DMS114 treated with DMSO at 0.1 percent for 48 hours (cell line): Measurements from ENCODE around the gene CRABP2.

Experiments used
- DNase-seq: peaks from one replicate; lab custom pipeline; 2025; ENCODE audit not compliant: unreplicated experiment; lab: John Stamatoyannopoulos, UW

CRABP2 gene

DNA sequence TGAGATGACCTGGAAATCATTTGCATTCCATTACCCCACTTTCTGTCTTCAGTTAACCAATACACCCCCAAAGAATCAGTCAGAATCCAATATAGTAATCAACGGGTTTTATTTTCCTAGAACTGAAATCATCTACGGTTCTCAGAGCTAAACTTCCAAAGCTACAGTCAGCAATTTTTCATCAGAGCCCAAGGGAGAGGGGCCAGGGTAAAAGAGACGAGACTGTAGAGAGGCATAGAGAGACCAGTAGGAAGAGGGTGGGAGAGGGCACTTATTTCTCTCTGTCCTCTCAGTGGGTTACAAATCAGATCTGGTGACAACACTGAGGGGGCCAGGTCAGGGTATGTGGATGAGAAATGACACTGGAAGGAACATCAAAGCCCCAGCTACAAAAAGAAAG, 36.6 kb upstream of the CRABP2 start:
- DNase-seq: no peak

DNA sequence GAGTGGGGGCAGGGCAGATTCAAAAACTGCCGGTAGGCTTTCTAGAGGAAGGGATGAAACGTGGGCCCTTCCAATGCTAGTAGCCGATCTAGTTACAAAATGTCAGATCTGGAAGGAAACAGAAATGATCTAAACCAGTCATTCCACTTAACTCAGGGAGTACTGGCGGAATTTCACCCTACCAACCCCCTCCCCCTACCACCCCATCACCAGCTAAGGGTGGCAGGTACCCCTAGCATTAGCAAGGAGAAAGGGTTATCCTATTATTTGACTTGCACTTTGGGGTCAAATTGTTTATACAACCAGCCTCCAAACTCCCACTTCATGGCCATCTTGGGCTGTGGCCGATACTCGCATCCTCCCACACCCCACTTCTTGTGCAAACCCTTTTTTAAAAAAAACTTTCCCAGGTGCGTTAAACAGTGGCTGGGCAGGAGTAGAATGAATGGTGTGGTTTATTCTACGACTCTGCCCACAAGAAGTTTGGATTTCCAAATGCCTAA, 36.1 kb upstream of the CRABP2 start:
- no peak for DNase-seq

DNA sequence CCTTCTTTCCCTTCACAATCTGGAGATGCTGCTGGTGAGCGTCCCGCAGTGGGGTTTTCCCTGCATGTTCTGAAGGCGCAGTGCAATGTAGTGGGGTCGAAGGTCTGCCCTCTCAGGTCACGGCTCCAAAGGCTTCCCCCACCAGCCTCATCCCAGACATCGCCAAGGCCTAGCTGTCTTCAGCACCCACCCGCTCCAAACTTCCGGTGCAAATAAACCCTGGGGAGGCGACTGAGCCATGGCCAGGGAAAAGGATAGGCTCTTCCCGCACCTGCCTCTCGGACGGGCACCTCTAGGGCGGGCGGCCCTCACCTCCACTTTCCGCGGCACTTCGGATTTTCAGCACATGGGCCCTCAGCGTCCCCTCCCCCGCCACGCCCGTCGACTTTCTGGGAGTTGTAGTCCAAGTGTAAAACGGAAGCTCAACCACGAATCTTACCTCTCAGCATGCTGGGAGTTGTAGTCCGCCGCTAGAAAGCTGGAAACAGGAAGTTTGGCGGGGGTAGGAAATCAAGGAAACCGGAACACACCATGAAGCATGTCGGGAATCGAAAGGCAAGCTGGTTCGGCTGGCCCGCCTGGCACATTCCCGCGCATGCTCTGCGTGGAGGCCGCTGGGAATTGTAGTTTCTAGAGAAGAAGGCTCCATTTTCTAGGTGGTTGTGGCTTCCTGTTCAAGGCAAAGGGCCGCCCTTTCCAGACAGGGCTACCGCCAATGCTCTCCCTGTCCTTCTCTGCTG, 35.5 kb upstream of the CRABP2 start, which contains the start of gene MRPL24:
MRPL24 (minus strand) TSS at position 348 of the 740 bp plus-strand sequence. CDS start 2,384 bp downstream, outside the sequence.
- DNase-seq: peak; percentile 100

DNA sequence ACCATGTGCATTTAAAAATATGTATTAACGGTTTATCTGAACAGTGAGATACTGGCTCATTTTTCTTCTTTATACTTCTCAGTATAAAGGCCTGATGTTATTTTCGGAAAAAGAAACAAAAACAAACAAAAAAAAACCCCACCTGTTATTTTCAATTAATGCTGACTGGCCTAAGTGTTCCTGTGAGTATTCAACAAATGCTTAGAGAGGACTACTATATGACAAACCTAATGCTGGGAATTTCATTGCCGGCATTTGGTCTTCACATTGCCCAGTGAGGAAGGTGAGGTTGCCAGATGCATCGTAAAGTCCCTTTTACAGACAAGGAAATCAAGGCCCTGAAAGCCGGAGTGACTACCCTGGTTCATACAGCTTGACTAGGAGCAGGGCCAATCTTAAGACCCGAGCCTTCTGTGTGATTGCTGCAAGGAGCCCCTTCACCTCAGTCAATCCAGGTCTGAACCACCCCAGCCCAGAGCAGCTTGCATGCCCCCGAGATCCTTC, 34.9 kb upstream of the CRABP2 start:
- no peak for DNase-seq

DNA sequence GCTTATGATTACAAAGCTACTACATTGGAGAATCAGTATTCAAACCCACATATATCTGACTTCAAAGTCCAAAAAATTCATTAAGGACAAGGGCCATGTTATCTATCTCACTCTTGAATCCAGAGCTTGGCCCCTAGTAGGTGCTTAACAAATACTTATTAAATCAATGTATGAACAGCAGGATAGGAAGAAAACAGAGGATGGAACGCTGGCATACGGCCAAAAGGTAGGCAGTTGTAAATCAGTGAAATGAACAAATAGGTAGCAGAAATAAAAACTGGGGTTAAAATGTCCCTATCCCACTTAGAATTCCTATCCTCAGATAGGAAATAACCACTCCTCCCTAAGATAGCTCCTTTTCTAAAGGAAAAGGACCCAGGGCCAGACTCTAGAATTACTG, 33.5 kb upstream of the CRABP2 start:
- no peak for DNase-seq

DNA sequence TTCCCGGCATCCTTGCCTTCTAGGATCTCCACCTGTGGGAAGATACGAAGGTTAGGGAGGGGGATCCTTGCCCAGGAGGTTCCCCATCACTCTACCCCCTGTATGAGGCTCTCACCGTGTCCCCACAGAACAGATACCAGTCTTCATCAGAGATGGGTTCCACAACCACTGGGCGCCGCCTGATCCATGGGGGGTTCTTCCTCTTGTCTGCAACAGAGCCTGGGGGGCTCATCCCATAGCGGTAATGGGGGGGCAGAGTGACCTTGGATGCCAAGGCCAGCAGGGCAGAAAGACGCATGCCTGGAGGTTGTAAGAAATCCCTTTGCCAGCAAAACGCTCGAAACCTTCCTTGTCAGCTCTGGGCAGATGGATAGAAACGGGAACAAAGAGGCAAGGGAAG, 33.0 kb upstream of the CRABP2 start:
- DNase-seq: no peak

DNA sequence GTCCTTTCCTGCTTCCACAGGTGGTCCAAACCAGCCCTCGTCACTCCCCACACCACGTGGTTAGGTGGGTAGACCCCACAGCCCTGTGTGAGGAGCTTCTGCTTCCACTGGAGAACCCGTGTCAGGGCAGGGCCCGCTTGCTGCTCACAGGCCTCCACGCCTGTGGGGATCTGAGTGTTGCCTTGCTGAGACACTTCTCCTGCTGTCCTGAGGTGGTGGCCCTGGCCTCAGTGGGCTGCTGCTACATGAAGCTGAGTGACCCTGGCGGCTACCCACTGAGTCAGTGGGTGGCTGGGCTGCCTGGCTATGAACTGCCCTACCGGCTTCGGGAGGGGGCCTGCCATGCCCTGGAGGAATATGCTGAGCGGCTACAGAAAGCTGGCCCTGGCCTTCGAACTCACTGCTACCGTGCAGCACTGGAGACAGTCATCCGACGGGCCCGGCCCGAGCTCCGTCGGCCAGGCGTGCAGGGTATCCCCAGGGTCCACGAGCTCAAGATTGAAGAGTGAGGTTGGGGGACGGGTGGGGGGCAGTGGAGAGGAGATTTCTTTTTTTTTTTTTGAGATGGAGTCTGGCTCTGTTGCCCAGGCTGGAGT, 28.7 kb upstream of the CRABP2 start:
- no peak for DNase-seq

DNA sequence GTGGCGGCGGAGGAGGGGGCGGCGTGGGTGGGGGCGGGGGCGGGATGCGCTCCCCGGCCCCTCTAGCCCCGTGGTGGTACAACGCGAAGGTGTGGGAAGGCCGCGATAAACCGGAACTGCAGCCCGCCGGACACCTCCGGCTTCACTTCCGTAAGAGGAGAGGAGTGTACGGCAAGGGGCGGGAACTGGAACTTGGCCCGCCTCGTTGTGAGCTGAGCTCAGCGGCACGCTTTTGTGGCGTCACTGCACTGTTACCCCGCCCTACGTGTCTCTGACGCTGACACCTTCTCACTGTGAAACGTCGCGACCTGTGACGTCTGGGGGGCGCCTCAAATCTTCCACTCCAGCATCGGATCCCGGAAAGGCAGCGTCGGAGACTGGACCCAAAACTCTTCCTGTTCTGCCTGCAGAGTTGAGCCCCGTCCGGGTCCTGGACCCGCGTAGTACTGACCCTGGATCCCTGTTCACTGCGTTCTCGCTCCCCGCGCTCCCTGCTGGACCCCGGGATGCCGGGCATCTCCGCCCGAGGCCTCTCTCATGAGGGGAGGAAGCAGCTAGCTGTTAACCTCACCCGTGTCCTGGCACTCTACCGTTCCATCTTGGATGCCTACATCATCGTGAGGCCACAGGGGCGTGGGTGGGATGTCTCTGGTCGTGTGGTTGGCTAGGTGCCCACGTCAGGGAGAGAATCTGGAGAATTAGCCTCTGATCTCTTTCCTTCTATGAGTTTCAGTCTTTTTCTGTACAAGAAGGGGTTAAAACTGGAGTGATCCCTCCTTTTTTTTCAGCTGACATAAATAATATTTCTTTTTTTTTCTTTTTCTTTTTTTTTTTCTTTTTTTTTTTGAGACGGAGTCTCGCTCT, 23.4 kb upstream of the CRABP2 start, which contains the start of gene ISG20L2:
ISG20L2 (minus strand) TSS at position 168 of the 864 bp plus-strand sequence. CDS start 1,114 bp downstream, outside the sequence.
- peak; percentile 99 for DNase-seq

DNA sequence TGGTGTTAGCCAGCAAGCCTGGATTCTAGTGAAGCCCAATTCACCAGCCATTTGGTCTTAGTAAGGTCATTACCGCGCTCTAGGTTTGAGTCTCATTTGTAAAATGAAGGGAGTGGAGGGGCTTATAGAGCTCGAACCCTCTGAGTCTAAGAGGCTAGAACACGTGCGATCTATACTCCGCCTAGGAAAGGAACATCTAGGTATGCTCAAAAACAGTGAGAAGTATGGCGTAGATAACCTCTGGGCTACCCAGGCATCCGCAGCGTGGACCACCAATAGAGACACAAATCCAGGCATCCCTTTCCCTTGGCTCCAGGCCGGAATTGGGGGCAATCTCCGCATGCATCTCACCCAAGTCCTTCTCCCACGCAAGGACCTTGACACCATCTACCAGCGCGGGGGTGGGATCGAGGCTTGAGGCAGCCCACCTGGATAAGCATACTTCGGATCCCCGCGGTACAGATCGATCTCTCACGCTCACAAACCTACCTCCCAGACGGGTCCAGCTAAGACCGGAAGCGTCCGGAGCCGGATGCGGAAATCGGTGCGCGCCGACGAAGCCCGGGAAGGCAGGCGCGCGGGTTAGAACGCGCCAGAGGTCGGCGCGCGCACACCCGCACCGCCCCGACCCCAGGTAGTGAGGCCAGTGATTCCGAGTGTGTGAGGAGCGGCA, 22.7 kb upstream of the CRABP2 start, which contains the start of gene METTL25B:
METTL25B (plus strand) TSS at position 544 of the 673 bp plus-strand sequence. CDS start 636 bp downstream, outside the sequence.
- peak; percentile 85 for DNase-seq

DNA sequence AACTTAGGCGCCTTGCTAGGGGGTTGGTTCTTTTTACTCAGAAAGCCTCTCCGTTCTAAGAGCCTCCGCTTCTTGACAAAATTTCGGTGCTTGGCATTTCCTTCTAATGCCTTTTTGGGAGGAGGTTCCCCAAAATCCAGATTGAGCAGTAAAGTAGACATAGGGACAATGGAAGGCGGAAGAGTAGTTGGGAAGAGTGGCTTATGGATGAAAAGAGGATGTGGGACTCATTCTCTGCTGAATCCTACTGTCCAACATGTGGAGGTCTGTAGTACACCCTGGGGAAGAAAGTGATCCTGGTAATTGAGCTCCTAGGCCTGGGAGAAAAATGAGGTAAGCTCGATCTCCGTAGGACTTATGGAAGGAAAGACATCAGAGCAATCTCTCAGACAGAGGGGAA, 22.1 kb upstream of the CRABP2 start:
- DNase-seq: no peak

DNA sequence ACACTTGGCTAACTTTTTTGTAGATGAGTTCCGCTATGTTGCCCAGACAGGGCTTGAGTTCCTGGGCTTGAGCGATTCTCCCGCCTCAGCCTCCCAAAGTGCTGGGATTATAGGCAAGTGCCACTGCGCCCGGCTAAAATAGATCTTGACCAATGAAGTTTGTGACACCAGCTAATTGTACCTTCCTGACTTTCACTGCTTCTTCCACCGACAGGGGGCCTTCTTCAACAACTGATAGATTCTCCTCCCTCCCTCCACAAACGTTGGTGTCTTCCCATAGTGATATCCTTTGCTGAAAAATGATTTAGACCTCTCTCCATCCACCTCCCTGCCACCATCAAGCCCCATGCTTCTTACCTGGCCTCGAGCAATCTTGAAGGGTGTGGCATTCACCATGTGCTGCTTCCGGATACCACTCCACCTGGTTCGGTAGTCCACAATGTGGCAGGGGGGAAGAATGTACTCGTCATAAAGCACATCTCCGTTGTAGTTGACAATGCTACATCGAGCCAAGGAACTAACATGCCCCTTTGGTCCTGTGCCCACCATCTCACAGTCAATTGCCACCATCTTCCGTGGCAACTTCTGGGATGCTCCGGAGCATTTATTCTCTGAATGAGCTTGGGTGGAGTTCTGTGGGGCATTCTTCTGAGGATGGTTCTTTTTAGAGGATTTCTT, 21.3 kb upstream of the CRABP2 start:
- DNase-seq: peak; percentile 81

DNA sequence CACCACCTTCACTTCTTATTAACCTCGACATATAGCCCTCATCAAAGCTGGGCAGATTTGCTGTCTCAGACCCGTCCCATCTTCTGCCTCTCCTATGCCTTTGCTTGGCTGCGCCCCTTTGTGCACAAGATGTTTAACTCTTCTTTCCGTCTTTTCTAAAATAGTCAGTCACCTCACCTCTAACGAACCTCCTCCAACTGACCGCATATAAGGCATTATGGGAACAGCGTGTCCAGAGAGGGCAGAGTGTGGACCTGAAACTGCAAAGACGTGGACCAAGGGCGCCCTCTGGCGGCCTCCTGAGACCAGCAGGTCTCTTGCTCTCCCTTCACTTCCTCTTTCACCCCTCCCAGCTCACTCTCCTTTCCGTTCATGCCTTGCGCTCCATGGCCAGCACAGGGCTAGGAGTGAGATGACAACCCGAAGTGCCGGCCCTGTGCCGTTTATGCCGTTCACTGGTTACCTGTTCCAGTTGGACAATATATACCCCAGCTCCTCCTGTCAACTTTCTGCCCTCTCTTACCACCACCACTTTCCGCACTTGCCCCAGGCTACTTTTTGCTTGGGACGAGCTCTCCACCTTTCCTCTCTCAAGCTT, 20.4 kb upstream of the CRABP2 start:
- peak; percentile 98 for DNase-seq

DNA sequence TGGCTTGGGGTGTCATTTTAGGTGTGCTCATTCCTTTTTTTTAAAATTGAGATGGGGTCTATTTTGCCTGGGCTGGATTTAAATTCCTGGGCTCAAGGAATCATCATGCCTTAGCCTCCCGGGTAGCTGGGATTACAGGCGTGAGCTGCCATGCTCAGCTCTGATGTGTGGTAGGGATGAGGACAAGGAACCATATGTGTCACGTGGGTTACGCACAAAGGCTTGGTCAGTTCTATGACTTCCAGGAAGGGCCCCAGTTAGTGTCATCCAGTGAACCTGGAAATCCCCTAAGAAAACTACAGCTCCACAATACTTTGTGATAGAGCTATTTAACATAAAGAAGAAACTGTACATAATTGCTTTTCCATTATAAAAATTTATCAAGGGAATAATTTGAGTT, 16.2 kb upstream of the CRABP2 start:
- DNase-seq: no peak

DNA sequence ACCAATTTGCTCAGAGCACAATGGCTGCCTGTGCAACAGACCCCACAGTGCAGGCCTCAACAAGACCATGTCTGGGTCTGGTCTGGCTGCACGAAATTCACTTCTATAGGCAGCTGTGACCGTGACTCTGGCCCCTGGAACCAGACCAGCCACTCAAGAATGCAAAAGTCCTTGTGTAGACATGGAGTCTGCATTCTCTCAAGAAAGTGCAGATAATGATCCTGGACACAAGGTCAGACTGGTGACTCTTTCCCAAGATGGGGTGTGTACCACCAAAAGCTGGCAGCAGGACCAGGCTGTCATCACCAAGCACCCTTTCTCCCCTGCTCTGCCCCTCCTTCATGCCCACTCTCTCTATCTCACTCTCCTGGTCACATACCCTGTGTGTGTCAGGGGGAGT, 15.7 kb upstream of the CRABP2 start:
- no peak for DNase-seq

DNA sequence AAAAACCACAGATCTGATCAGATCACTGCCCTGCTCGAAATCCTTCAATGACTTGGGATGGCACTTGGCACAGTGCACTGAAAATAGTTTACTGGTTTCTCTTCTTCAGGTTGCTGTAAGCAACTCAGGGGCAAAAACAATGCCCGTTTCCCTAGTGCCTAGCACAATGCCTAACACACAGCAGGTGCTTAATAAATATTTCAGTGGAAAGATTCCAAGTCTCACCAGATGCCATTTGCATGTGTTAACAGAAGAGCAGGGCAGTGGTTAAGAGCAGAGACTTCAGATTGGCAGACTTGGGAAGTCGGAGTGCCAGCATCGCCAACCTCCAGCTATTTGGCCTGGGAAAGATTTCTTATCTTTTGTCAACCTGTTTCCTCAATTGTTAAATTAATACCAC, 12.0 kb upstream of the CRABP2 start:
- DNase-seq: no peak

DNA sequence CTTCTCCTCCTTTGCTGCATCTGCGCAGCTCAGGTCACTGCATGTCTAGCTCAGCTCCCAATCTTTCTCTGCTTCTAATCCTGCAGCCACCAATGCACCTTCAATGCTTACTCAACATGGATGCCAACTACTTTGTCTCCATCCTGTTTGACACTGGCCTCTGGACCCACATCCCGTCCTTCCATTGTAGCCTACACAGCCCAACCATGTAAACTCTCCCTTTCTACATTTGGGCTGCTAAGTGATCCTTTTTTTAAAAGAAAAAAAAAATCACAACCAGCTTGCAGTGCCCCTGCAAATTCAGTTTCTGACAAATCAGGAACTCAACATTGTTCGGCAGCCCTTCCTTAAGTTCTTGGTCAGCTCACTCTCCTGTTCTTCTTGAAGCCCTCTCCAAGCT, 9.4 kb upstream of the CRABP2 start:
- no peak for DNase-seq

DNA sequence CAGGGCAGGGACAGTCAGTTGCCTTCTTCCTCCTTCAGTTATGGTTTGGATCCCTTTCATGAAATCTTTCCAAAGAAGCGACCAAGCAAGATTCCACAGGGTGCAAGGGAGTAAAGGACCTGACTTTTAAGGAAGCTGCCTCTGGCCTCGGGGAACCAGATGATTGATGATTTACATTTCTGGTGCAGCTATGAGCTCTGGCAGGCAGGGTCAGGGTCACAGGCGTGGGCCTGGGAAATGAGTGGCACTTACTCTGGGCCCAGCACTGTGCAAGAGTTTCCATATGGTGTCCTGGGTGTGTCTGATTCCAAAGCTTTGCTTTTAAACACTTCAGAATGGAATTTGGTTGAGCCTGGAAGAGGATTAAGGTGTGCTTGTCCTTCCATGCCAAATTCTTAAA, 7.2 kb upstream of the CRABP2 start:
- no peak for DNase-seq

DNA sequence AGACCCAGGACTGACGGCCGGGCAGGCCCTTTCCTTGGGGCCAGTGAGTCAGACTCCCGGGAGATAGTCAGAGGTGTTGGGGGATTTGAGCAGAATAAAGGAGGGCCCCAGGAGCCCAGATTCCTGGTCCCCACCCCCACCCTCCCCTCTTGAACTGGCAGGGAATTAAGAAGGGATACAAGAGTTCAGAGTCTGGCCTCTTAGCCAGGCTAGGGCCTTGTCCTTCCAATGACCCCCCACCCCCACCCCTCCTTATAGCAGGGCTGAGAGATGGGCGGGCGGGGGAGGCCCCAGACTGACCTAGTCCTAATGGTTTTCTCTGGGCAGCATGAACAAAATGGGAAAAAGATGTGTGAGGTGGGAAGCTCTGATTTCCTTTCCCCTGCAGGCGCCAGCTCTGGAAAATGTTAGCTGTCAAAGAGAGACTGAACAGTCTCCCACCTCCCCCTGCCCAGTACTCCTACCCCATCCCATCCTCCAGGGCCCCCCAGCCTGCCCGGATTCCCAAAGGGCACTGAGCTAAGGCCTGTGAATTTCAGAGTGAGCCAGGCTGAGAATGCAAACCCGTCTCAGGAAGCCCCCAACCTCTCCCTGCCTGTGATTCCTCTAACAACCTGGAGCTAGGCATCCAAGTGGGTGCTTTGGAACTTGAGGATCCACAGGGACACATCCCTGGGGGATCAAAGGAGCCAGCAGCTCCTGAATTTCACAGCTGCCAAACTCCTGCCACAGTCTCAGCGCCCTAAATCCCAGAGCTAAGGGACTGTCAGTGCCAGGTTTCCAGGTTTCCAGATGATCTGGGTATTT, 5.8 kb upstream of the CRABP2 start:
- DNase-seq: no peak
